HepG2 (cell line): ENCODE results near the gene MT1A. TPM values are rescaled to one million over a fixed set of nuclear protein-coding genes. Genes with fewer than 3 reads are reported as not detected.
A peak's percentile ranks its signal among the peaks of the same experiment; 100 is the strongest.

Experiments used
- ARID2 ChIP-seq: sonication (generic); formaldehyde crosslinking; IDR thresholded peaks from 2 replicates; pipeline ENCODE4 v1.8.1; 2022; ENCODE audit warnings: mild to moderate bottlenecking, missing genetic modification reagents, borderline replicate concordance
- HOXA7 ChIP-seq: sonication (generic); formaldehyde crosslinking; IDR thresholded peaks from 2 replicates; pipeline ENCODE4 v1.8.1; 2022; ENCODE audit warnings: mild to moderate bottlenecking, missing genetic modification reagents, moderate library complexity
- KLF11 ChIP-seq: IDR thresholded peaks from 2 replicates; pipeline ENCODE4 v1.6.1; 2016; ENCODE audit warnings: missing compliant biosample characterization
- MEIS2 ChIP-seq: sonication (generic); formaldehyde crosslinking; IDR thresholded peaks from 2 replicates; pipeline ENCODE4 v1.9.0; 2021; ENCODE audit warnings: mild to moderate bottlenecking, missing genetic modification reagents
- NFIB ChIP-seq: sonication (generic); formaldehyde crosslinking; IDR thresholded peaks from 2 replicates; pipeline ENCODE4 v1.9.0; 2021; ENCODE audit warnings: missing genetic modification reagents, mild to moderate bottlenecking, borderline replicate concordance
- NONO ChIP-seq, 2 experiments: fragments of 450-650 bp in 1 of 2; sonication (generic) in 1 of 2; formaldehyde crosslinking in 1 of 2; IDR thresholded peaks in 1 of 2; conservative IDR thresholded peaks in 1 of 2; 2 replicates each; pipeline versions ENCODE4 v1.6.1 to v1.8.0; 2017 to 2022; ENCODE audit warnings: mild to moderate bottlenecking in 1 of 2, missing genetic modification reagents in 1 of 2, moderate library complexity in 1 of 2
- NR2F6 ChIP-seq, 2 experiments: IDR thresholded peaks; 2 replicates each; pipeline ENCODE4 v1.6.1; 2016; ENCODE audit warnings: antibody characterized with exemption in 1 of 2, mild to moderate bottlenecking in 1 of 2
- RAD21 ChIP-seq: fragments of 450-650 bp; formaldehyde crosslinking; IDR thresholded peaks from 2 replicates; pipeline ENCODE4 v1.5.0; 2020; ENCODE audit warnings: mild to moderate bottlenecking
- TRAFD1 ChIP-seq: sonication (generic); formaldehyde crosslinking; IDR thresholded peaks from 2 replicates; pipeline ENCODE4 v1.5.1; 2020; ENCODE audit warnings: missing genetic modification reagents, mild to moderate bottlenecking, borderline replicate concordance
- ZFX ChIP-seq: sonication (generic); formaldehyde crosslinking; IDR thresholded peaks from 2 replicates; pipeline ENCODE4 v1.4.0; 2020; ENCODE audit warnings: mild to moderate bottlenecking, low read depth, missing genetic modification reagents, moderate library complexity
- ZKSCAN1 ChIP-seq: fragments of 150-350 bp; IDR thresholded peaks from 2 replicates; pipeline ENCODE4 v1.6.1; 2014; ENCODE audit warnings: low read length
- ZNF101 ChIP-seq: sonication (generic); formaldehyde crosslinking; IDR thresholded peaks from 2 replicates; pipeline ENCODE4 v1.4.0; 2020; ENCODE audit warnings: mild to moderate bottlenecking, low read depth, missing genetic modification reagents, borderline replicate concordance
- ZNF234 ChIP-seq: sonication (generic); formaldehyde crosslinking; conservative IDR thresholded peaks from 2 replicates; pipeline ENCODE4 v1.5.1; 2020; ENCODE audit warnings: mild to moderate bottlenecking, missing genetic modification reagents
- ZNF460 ChIP-seq: sonication (generic); formaldehyde crosslinking; IDR thresholded peaks from 2 replicates; pipeline ENCODE4 v1.5.1; 2020; ENCODE audit warnings: missing genetic modification reagents, mild to moderate bottlenecking, borderline replicate concordance
- ZNF687 ChIP-seq: sonication (generic); formaldehyde crosslinking; IDR thresholded peaks from 2 replicates; pipeline ENCODE4 v1.5.1; 2020; ENCODE audit warnings: mild to moderate bottlenecking, missing genetic modification reagents, moderate library complexity
- ZNF780A ChIP-seq: sonication (generic); formaldehyde crosslinking; IDR thresholded peaks from 2 replicates; pipeline ENCODE4 v1.8.0; 2022; ENCODE audit warnings: mild to moderate bottlenecking, missing genetic modification reagents, moderate library complexity
- ZNF850 ChIP-seq: sonication (generic); formaldehyde crosslinking; conservative IDR thresholded peaks from 2 replicates; pipeline ENCODE4 v1.9.0; 2021; ENCODE audit warnings: mild to moderate bottlenecking, missing genetic modification reagents
- polyA plus RNA-seq, 8 experiments: library from polyadenylated mRNA; depleted of rRNA in 3 of 8; stranded (reverse) in 7 of 8; unstranded in 1 of 8; fragments of >200 nt; fragmentation: Illumina TruSeq in 4 of 8; extraction: Trizol in 4 of 8; gene quantifications; 2 replicates each; pipeline versions ENCODE4 v1.2.1 to v1.2.3, GENCODE V29; 2011 to 2016; ENCODE audit warnings: low read depth in 4 of 8, missing spikeins in 1 of 8, mixed read lengths in 1 of 8; ENCODE audit not compliant: insufficient read depth in 1 of 8
- total RNA-seq, 5 experiments: library from RNA; depleted of rRNA; stranded (reverse); fragments of >200 nt; fragmentation: Illumina TruSeq; extraction: Trizol; gene quantifications; 2 replicates each; pipeline ENCODE4 v1.2.3, GENCODE V29; 2016; ENCODE audit warnings: low read depth in 1 of 5
- TF ChIP-seq, protein P1 (sequence below): sonication (generic); formaldehyde crosslinking; IDR thresholded peaks from 2 replicates; pipeline ENCODE4 v1.5.0; 2020; ENCODE audit warnings: missing genetic modification reagents
- TF ChIP-seq, protein P2 (sequence below): IDR thresholded peaks from 2 replicates; pipeline ENCODE4 v1.6.1; 2012; ENCODE audit warnings: low read length, improper control_type of control experiment

Gene MT1A
- total and polyA plus RNA-seq, 2 of the 13 experiments (the other 11 are each of a cell fraction or from before 2014, with no cell fraction given): 8.3 to 10.4 TPM

- TF ChIP-seq ZNF234 (CRISPR knock-in tag) (peak; percentile 85; the same call in 1 of the 2 replicates), ARID2 (CRISPR knock-in tag) (no peak), ZNF101 (CRISPR knock-in tag) (no peak), ZNF687 (CRISPR knock-in tag) (peak; percentile 96), ZNF850 (CRISPR knock-in tag) (no peak), KLF11 (CRISPR knock-in tag) (no peak), NONO (IDR thresholded peaks at IDR 0.05) (no peak), NONO (CRISPR knock-in tag; conservative IDR thresholded peaks at IDR 0.05) (no peak), ZFX (CRISPR knock-in tag) (peak; percentile 45; the same call in 1 of the 2 replicates), ZKSCAN1 (no peak), ZNF460 (no peak), MEIS2 (CRISPR knock-in tag) (0 out of 2 replicates have a peak, but pooled peaks have one; percentile 24), TRAFD1 (CRISPR knock-in tag) (no peak), RAD21 (CRISPR knock-in tag) (peak; percentile 38; the same call in 1 of the 2 replicates), ZNF780A (CRISPR knock-in tag) (no peak), NR2F6 (IDR thresholded peaks at IDR 0.05) (no peak), NR2F6 (CRISPR knock-in tag; IDR thresholded peaks at IDR 0.05) (no peak; the same call in 1 of the 2 replicates), HOXA7 (CRISPR knock-in tag) (no peak), NFIB (CRISPR knock-in tag) (no peak)
- TF ChIP-seq, protein P1, sequence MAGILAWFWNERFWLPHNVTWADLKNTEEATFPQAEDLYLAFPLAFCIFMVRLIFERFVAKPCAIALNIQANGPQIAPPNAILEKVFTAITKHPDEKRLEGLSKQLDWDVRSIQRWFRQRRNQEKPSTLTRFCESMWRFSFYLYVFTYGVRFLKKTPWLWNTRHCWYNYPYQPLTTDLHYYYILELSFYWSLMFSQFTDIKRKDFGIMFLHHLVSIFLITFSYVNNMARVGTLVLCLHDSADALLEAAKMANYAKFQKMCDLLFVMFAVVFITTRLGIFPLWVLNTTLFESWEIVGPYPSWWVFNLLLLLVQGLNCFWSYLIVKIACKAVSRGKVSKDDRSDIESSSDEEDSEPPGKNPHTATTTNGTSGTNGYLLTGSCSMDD (CRISPR knock-in tag): no peak
- TF ChIP-seq, protein P2, sequence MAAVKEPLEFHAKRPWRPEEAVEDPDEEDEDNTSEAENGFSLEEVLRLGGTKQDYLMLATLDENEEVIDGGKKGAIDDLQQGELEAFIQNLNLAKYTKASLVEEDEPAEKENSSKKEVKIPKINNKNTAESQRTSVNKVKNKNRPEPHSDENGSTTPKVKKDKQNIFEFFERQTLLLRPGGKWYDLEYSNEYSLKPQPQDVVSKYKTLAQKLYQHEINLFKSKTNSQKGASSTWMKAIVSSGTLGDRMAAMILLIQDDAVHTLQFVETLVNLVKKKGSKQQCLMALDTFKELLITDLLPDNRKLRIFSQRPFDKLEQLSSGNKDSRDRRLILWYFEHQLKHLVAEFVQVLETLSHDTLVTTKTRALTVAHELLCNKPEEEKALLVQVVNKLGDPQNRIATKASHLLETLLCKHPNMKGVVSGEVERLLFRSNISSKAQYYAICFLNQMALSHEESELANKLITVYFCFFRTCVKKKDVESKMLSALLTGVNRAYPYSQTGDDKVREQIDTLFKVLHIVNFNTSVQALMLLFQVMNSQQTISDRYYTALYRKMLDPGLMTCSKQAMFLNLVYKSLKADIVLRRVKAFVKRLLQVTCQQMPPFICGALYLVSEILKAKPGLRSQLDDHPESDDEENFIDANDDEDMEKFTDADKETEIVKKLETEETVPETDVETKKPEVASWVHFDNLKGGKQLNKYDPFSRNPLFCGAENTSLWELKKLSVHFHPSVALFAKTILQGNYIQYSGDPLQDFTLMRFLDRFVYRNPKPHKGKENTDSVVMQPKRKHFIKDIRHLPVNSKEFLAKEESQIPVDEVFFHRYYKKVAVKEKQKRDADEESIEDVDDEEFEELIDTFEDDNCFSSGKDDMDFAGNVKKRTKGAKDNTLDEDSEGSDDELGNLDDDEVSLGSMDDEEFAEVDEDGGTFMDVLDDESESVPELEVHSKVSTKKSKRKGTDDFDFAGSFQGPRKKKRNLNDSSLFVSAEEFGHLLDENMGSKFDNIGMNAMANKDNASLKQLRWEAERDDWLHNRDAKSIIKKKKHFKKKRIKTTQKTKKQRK: no peak
Observed at GRCh38 chr16:56643080-56643778, 4.8 kb downstream of the MT1A start (continued).
